K562 (cell line): ENCODE data around the gene HAPLN2.

ENCODE experiments used
- BRD4 ChIP-seq: fragments of 200-600 bp; sonication (generic); IDR thresholded peaks from 2 replicates; pipeline ENCODE4 v1.6.1; 2017; ENCODE audit warnings: inconsistent platforms
- GABPA ChIP-seq: fragments of 200-800 bp; sonication (Bioruptor generic); conservative IDR thresholded peaks from 2 replicates; pipeline ENCODE4 v1.6.1; 2016; ENCODE audit warnings: low read depth, missing genetic modification characterization, missing compliant biosample characterization
- MTA1 ChIP-seq: fragments of 450-650 bp; IDR thresholded peaks from 2 replicates; pipeline ENCODE4 v1.6.1; 2017; ENCODE audit warnings: borderline replicate concordance
- ZNF589 ChIP-seq: fragments of 200-800 bp; sonication (Bioruptor generic); IDR thresholded peaks from 2 replicates; pipeline ENCODE4 v1.6.1; 2016; ENCODE audit warnings: low read depth, missing genetic modification characterization, missing compliant biosample characterization
- TF ChIP-seq, protein P1 (sequence below): fragments of 250-450 bp; sonication (Bioruptor Pico); IDR thresholded peaks from 2 replicates; pipeline ENCODE4 v1.8.0; 2022; ENCODE audit warnings: moderate library complexity, mild to moderate bottlenecking, inconsistent platforms
- TF ChIP-seq, protein P2 (sequence below), 3 experiments: IDR thresholded peaks in 2 of 3; conservative IDR thresholded peaks in 1 of 3; 2 replicates each; pipeline ENCODE4 v1.5.1; 2011 to 2012; ENCODE audit warnings: low read length in 3 of 3, mild to moderate bottlenecking in 3 of 3, control low read depth in 2 of 3, improper control_type of control experiment in 1 of 3, inconsistent platforms in 1 of 3, low read depth in 1 of 3, mixed read lengths in 1 of 3, moderate library complexity in 1 of 3; ENCODE audit not compliant: insufficient read depth in 2 of 3
- TF ChIP-seq, protein P3 (sequence below): conservative IDR thresholded peaks from 2 replicates; pipeline ENCODE4 v1.6.1; 2011; ENCODE audit warnings: low read depth, mild to moderate bottlenecking, low read length; ENCODE audit not compliant: control insufficient read depth

GRCh38 chr1:156662800-156663055 lies 43.5 kb downstream of the HAPLN2 start:
- TF ChIP-seq, protein P1, sequence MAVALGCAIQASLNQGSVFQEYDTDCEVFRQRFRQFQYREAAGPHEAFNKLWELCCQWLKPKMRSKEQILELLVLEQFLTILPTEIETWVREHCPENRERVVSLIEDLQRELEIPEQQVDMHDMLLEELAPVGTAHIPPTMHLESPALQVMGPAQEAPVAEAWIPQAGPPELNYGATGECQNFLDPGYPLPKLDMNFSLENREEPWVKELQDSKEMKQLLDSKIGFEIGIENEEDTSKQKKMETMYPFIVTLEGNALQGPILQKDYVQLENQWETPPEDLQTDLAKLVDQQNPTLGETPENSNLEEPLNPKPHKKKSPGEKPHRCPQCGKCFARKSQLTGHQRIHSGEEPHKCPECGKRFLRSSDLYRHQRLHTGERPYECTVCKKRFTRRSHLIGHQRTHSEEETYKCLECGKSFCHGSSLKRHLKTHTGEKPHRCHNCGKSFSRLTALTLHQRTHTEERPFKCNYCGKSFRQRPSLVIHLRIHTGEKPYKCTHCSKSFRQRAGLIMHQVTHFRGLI = no peak
- TF ChIP-seq GABPA (tag) (no peak), ZNF589 (CRISPR knock-in tag) (no peak), MTA1 (no peak), BRD4 (no peak)
- TF ChIP-seq, protein P2, sequence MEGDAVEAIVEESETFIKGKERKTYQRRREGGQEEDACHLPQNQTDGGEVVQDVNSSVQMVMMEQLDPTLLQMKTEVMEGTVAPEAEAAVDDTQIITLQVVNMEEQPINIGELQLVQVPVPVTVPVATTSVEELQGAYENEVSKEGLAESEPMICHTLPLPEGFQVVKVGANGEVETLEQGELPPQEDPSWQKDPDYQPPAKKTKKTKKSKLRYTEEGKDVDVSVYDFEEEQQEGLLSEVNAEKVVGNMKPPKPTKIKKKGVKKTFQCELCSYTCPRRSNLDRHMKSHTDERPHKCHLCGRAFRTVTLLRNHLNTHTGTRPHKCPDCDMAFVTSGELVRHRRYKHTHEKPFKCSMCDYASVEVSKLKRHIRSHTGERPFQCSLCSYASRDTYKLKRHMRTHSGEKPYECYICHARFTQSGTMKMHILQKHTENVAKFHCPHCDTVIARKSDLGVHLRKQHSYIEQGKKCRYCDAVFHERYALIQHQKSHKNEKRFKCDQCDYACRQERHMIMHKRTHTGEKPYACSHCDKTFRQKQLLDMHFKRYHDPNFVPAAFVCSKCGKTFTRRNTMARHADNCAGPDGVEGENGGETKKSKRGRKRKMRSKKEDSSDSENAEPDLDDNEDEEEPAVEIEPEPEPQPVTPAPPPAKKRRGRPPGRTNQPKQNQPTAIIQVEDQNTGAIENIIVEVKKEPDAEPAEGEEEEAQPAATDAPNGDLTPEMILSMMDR (IDR thresholded peaks at IDR 0.05 in 2 of 3, conservative IDR thresholded peaks at IDR 0.05 in 1 of 3; ENCODE audit: insufficient read depth in 2 of 3, low read depth in 1 of 3, low read length in 3 of 3) = no peak
- TF ChIP-seq, protein P3, sequence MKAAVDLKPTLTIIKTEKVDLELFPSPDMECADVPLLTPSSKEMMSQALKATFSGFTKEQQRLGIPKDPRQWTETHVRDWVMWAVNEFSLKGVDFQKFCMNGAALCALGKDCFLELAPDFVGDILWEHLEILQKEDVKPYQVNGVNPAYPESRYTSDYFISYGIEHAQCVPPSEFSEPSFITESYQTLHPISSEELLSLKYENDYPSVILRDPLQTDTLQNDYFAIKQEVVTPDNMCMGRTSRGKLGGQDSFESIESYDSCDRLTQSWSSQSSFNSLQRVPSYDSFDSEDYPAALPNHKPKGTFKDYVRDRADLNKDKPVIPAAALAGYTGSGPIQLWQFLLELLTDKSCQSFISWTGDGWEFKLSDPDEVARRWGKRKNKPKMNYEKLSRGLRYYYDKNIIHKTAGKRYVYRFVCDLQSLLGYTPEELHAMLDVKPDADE = no peak
